HG02870 (cell line): Measurements from ENCODE around the gene CLDN25.
"Not testable (repeated sequence)": the region's sequence is repeated elsewhere in the genome, so short reads cannot be mapped to it uniquely, and the experiment has no call there.

Source experiments
- ATAC-seq: cut with Tn5 transposase; IDR thresholded peaks from one replicate; pipeline ENCODE4 v1.9.1; 2021; ENCODE audit warnings: mild to moderate bottlenecking, moderate library complexity; ENCODE audit not compliant: unreplicated experiment

CLDN25 gene

DNA sequence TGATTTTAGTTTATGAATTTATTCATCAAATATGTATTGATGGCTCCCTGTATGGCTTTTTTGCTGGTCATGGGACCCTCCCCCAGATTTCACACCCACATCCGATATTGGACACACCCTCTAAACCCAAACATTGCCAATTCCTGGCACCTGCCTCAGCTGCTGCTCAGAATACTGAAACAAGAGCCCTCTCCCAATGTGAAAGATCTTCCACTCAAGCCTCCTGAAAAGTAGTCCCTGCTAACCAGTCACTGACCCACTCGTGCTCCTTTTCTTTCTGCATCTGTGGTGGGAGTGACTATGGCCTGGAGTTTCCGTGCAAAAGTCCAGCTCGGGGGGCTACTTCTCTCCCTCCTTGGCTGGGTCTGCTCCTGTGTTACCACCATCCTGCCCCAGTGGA is at the start of gene CLDN25:
CLDN25 (plus strand) TSS at position 301 of the 400 bp plus-strand sequence; CDS start at position 301, 0 bp downstream.
- ATAC-seq: no peak

- no peak for ATAC-seq
Measured at GRCh38 chr11:113730887-113731726, 48.5 kb upstream of the CLDN25 start.

DNA sequence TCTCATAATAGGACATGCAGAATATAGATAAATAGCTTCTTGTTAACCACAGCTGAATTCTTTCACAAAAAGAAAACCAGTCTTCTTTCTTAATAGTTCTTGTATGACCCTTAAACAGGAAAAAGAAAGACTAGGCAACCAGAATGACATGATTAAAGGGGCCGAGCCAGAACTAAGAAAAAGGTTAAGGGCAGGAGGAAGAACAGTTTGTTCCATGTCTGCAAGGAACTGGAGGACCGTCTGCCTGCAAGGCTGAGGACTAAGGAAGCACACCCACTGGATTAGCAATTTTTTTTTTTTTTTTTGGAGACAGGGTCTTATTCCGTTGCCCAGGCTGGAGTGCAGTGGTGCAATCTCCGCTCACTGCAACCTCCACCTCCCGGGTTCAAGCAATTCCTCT is 47.5 kb upstream of the CLDN25 start:
- ATAC-seq: no peak

- no peak for ATAC-seq
Measured at GRCh38 chr11:113736323-113736722, 43.3 kb upstream of the CLDN25 start.

- ATAC-seq: no peak
Measured at GRCh38 chr11:113752932-113753331, 26.7 kb upstream of the CLDN25 start.

DNA sequence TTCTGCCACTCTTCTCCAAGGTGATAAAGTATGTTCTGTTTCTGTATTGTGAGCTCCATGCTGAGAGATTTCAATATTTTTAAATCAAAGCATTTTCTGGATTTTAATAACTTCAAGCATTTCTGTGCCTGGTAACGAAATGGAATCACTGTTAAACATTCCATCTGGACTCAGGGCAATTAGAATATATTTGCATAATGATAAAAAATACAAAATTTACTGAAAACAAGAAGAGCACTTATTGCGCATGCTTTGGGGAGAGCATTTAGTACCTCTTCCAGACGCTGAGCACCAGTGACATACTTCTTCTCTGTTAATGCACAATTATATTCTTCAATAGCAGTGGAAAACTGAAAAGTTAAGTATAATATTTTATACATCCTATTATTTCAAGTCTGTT is 19.4 kb upstream of the CLDN25 start:
- no peak for ATAC-seq

DNA sequence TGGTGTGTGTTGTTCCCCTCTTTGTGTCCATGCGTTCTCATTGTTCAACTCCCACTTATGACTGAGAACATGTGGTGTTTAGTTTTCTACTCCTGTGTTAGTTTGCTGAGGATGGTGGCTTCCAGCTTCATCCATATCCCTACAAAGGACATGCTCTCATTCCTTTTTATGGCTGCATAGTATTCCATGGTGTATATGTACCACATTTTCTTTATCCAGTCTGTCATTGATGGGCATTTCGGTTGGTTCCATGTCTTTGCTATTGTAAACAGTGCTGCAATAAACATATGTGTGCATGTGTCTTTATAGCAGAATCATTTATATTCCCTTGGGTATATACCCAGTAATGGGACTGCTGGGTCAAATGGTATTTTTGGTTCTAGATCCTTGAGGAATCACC is 16.6 kb upstream of the CLDN25 start:
- ATAC-seq: not testable (repeated sequence)

DNA sequence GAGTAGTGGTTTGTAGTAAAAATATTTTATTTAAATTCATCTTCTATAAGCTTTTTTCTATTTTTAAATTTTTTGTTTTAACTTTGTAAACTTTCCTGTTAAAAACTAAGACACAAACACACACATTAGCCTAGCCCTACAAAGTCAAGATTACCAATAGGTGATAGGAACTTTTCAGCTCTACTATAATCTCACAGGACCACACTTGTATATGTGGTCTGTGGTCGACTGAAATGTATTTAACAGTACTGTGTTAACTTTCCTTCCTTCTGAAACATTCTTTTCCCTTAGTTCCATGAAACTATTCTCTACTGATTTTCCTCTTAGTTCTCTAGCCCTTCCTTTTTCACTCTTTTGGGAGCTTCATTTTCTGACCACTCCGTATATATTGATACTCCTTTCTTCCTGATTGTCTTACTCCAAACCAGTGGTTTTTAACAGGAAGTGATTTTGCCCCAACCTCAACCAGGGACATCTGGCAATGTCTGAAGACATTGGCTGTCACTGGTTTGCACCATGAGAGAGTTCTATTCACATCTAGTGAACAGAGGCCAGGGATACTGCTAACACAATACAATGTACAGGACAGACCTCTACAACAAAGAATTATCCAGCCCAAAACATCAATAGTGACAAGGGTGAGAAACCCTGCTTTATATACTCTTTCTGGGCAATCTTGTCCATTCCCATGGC is 14.9 kb upstream of the CLDN25 start:
- no peak for ATAC-seq

GRCh38 chr11:113771964-113772363 is 7.6 kb upstream of the CLDN25 start:
- no peak for ATAC-seq

GRCh38 chr11:113773092-113773415 is 6.5 kb upstream of the CLDN25 start:
- no peak for ATAC-seq

DNA sequence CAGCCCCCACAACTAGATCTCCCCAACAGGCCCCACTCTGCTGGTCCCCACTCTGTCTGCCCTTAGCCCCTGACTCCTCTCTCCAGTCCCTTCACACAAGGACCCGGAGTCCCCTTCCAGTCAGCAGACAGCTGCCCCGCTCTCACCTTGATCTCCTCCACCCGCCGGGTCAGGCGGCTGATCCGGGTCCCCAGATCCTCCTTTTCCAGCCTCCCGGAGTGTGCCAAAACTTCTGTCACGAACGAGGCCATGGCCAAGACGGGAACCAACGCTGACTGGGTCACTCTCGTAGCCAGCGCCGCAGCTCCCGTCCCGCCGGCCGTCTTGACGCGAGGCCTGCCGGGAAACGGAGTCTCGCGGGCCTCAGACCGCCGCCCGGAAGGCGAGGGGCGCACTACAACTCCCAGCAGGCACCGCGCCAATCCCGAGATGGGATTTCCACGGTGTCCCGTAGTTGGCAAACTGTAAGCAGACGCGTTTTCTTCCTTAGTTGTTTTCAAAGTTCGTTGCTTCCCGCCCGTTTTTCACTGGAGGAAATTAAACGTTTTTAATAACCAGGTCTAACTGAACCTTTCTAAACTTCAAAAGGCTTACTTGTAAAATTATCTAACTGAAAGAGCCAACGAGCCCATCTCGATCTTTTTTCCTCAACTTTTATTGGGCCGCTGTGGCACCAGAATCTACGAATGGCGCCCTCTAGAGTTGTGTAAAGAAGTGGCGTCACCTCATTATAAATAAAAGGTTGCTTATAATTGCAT is 6.0 kb upstream of the CLDN25 start, which contains the start of gene ZW10:
ZW10 (minus strand) TSS at position 277 of the 758 bp plus-strand sequence; CDS start at position 251, 26 bp downstream.
- ATAC-seq: peak; percentile 96

GRCh38 chr11:113774174-113774503 is 5.5 kb upstream of the CLDN25 start:
- no peak for ATAC-seq

GRCh38 chr11:113778111-113778910 is 1.3 kb upstream of the CLDN25 start:
- ATAC-seq: no peak

DNA sequence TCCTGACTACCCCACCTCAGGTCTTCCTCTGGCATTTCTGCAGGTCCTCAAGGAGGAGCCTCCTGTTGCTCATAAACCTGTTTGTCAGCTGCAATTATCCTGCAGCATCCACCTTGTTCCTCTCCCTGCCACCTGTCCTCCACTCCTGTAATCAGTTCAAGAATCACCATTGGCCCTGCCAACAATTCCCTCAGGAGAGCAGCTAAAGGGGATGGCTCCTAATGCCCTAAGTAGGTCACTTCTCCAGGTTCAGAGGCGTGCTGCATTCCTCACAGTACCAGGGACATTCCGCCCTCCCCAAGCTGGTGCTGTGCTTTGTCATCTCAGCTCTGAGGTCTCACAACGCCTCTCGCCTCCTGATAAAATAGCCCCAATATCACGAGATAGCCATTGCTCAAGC is 2.1 kb downstream of the CLDN25 start:
- no peak for ATAC-seq

DNA sequence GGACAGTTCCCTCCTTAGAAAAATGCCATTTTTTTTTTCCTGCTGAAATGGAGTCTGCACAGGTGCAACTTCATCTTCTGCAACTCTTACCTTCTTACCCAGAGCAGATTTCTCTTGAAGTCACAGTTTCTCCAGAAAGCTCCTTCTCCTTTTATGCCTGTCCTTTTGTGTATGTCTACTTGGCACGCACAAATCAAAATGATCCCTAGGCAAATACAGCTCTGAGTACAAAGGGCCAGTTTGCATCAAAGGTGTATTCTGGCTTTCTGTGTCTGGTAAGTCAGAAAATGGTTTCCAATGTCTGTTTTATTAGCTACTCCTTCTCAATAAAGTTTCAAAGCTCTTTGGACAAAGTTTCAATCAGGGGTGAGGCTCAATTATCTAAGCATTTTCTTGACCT is 2.5 kb downstream of the CLDN25 start:
- ATAC-seq: no peak

- ATAC-seq: not testable (repeated sequence)
Measured at GRCh38 chr11:113789016-113789415, 9.4 kb downstream of the CLDN25 start.

DNA sequence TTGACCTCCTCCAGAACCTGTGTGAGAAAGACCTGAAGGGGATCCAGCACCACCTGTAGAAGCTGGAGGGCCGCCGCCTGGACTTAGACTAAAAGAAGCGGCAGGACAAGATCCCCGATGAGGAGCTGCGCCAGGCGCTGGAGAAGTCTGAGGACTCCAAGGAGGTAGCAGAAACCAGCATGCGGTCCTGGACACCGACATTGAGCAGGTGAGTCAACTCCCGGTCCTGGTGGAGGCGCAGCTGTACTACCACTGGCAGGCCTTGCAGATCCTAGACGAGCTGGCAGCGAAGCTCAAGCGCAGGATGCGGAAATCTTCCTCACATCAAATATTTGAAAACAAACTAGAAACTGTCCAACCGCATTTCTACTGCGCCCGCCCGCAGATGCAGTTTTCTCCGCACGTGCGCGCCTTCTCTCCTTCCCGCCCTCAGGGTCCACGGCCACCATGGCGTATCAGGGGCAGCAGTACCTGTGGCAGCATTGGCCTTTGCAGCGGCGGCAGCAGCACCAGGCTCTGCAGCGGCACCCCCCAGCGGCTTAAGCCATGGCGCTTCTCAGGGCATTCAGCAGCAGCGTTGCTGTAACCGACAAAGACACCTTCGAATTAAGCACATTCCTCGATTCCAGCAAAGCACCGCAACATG is 10.2 kb downstream of the CLDN25 start:
- no peak for ATAC-seq

GRCh38 chr11:113796663-113797259 is 17.2 kb downstream of the CLDN25 start:
- ATAC-seq: peak; percentile 59

GRCh38 chr11:113802621-113803020 is 23.0 kb downstream of the CLDN25 start:
- no peak for ATAC-seq

DNA sequence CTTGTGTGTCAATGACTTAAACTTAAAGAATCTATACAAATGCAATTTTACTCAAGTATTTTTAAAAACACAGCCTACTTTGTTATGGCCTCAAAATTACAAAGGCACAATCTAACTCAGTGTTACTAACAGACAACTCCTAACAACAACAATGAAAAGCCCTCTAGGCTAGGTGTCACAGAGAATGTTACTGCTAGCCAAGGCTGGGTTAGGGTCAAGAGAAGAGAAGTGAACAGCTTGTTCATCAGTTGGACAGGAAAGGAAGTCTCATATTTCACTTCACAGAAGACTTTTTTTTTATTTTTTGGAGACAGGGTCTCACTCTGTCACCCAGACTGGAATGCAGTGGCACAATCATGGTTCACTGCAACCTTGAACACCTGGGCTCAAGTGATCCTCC is 26.0 kb downstream of the CLDN25 start:
- ATAC-seq: no peak
